Adrenal gland (tissue), 12 donors: ENCODE data around the gene ANTXRL. TPM values are rescaled to one million over a fixed set of nuclear protein-coding genes. Genes with fewer than 3 reads are reported as not detected.
"Not testable (repeated sequence)": the region's sequence is repeated elsewhere in the genome, so short reads cannot be mapped to it uniquely, and the experiment has no call there.

Source experiments
- DNase-seq, 7 donors: peaks; one replicate each; pipeline ENCODE4 v3.0.0-alpha.2; 2019 to 2020
- H3K27ac ChIP-seq, 5 donors: fragments of 200-600 bp; sonication (generic) in 4 of 5; 1 replicate in 3 of 5; 2 replicates in 2 of 5; pipeline versions ENCODE4 v1.5.1 to v1.8.0; 2016 to 2020; ENCODE audit warnings: mild to moderate bottlenecking in 1 of 5
- H3K27me3 ChIP-seq: fragments of 200-600 bp; 2 replicates; pipeline ENCODE4 v1.8.0; 2021
- H3K36me3 ChIP-seq, 2 donors: fragments of 200-600 bp; replicated peaks in 1 of 2; 1 replicate in 1 of 2; 2 replicates in 1 of 2; pipeline versions ENCODE4 v1.5.1 to v1.8.0; 2018 to 2022
- H3K4me1 ChIP-seq, 2 donors: fragments of 200-600 bp; replicated peaks in 1 of 2; 1 replicate in 1 of 2; 2 replicates in 1 of 2; pipeline versions ENCODE4 v1.5.1 to v1.8.0; 2018 to 2021
- H3K4me3 ChIP-seq, 4 donors: fragments of 200-600 bp; sonication (generic) in 3 of 4; one replicate each; pipeline ENCODE4 v1.5.1; 2016 to 2018
- H3K9me3 ChIP-seq, 3 donors: fragments of 200-600 bp; sonication (generic) in 1 of 3; replicated peaks in 1 of 3; 1 replicate in 2 of 3; 2 replicates in 1 of 3; pipeline versions ENCODE4 v1.5.1 to v1.8.0; 2016 to 2021
- POLR2A ChIP-seq, 2 donors: fragments of 450-650 bp; IDR thresholded peaks; one replicate each; pipeline ENCODE4 v1.6.1; 2017; ENCODE audit warnings: antibody characterized with exemption in 2 of 2, mild to moderate bottlenecking in 2 of 2, moderate library complexity in 1 of 2
- WGBS, 4 donors: extraction: QIAGEN DNeasy Blood & Tissue Kit in 2 of 4; methylation state at CpG; one replicate each; pipeline versions ENCODE4 v1.1.5 to v1.1.7; 2013 to 2017; 5-methylcytosine and 5-hydroxymethylcytosine counted together
- intact Hi-C, 2 donors: fragments of 100-400 bp; cut with DNase I; formaldehyde crosslinking; loops; one replicate each; pipeline versions ENCODE4 v1.14.1 to v1.15.0; 2022 to 2023
- polyA plus RNA-seq, 3 donors: library from polyadenylated mRNA; stranded (reverse); fragments of 200-250 nt in 2 of 3; fragments of 350-450 nt in 1 of 3; fragmentation: Illumina TruSeq in 1 of 3; extraction: RNeasy Lipid Tissue Mini Kit (QIAGEN cat#74804) in 1 of 3; gene quantifications; one replicate each; pipeline ENCODE4 v1.2.3, GENCODE V29; 2013 to 2014
- total RNA-seq, 9 donors: library from RNA; depleted of rRNA in 4 of 9; stranded (reverse); fragments of >200 nt in 4 of 9; fragments of 120-200 nt in 1 of 9; fragmentation: NEBNext Ultra II Directional in 1 of 9; extraction: Animal tissue kit (Norgen Biotek cat#: 25700) in 1 of 9; gene quantifications; one replicate each; pipeline versions ENCODE4 v1.1.0 to v1.2.4, GENCODE V29; 2013 to 2023
- TF ChIP-seq, protein P1 (sequence below), 6 experiments: fragments of 450-650 bp in 4 of 6; fragments of 200-600 bp in 2 of 6; sonication (generic) in 1 of 6; IDR thresholded peaks; 1 replicate in 5 of 6; 2 replicates in 1 of 6; pipeline versions ENCODE4 v1.5.1 to v1.8.0; 2016 to 2021; ENCODE audit warnings: antibody characterized with exemption in 6 of 6, mild to moderate bottlenecking in 2 of 6, moderate library complexity in 1 of 6
- donor health status: healthy with polysubstance abuse.
- donor health status: Bipolar disorder and iron deficiency.
- donor health status: DM: yes; HTN: yes; CAD: no.
- donor health status: DM: no; HTN: no; CAD: no.
- donor health status: DM: no; HTN: no; CAD: no.
- donor health status: DM: yes; HTN: yes; CAD: no.

The ANTXRL gene
- total and polyA plus RNA-seq, 12 donors = 0.11 to 1.3 (median 0.43) TPM; not detected in 6

- WGBS, 4 donors = 87 to 95% (median 91%) methylated on average over 5 to 6 of the region's 6 CpGs
- H3K4me3 ChIP-seq = no peak overlapping the region
- TF ChIP-seq, protein P1, sequence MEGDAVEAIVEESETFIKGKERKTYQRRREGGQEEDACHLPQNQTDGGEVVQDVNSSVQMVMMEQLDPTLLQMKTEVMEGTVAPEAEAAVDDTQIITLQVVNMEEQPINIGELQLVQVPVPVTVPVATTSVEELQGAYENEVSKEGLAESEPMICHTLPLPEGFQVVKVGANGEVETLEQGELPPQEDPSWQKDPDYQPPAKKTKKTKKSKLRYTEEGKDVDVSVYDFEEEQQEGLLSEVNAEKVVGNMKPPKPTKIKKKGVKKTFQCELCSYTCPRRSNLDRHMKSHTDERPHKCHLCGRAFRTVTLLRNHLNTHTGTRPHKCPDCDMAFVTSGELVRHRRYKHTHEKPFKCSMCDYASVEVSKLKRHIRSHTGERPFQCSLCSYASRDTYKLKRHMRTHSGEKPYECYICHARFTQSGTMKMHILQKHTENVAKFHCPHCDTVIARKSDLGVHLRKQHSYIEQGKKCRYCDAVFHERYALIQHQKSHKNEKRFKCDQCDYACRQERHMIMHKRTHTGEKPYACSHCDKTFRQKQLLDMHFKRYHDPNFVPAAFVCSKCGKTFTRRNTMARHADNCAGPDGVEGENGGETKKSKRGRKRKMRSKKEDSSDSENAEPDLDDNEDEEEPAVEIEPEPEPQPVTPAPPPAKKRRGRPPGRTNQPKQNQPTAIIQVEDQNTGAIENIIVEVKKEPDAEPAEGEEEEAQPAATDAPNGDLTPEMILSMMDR (IDR thresholded peaks at IDR 0.05) = no peak
- H3K9me3 ChIP-seq = no peaks in the 10 kb centered on the region
- no peak overlapping the region for H3K27ac ChIP-seq
- peaks cover 0 to 3% of the 10 kb centered on the region in 2 donors for H3K4me1 ChIP-seq
- no peaks in the 10 kb centered on the region for H3K36me3 ChIP-seq
- H3K27me3 ChIP-seq = no peaks in the 10 kb centered on the region
- intact Hi-C loops = no loop called here
- DNase-seq = peak in 1 of 7 donors; percentile 36
Observed at GRCh38 chr10:46254007-46254383, 32.8 kb upstream of the ANTXRL start.

- Histone ChIP-seq H3K4me1 (peaks cover 0 to 3% of the 10 kb centered on the region in 2 donors), H3K27me3 (no peaks in the 10 kb centered on the region), H3K36me3 (no peaks in the 10 kb centered on the region), H3K27ac (no peak overlapping the region), H3K4me3 (no peak overlapping the region), H3K9me3 (no peaks in the 10 kb centered on the region)
- WGBS, 4 donors = 81 to 96% (median 88%) methylated on average over 2 to 4 of the region's 4 CpGs
- TF ChIP-seq, protein P1 (IDR thresholded peaks at IDR 0.05) = no peak
- TF ChIP-seq POLR2A (IDR thresholded peaks at IDR 0.05) = no peak
- intact Hi-C loops = no loop called here
- DNase-seq = peak in 1 of 7 donors; percentile 30
Observed at GRCh38 chr10:46254467-46254866, 32.3 kb upstream of the ANTXRL start.

- intact Hi-C loops, H3K4me1 ChIP-seq, H3K9me3 ChIP-seq, H3K36me3 ChIP-seq, H3K27me3 ChIP-seq, H3K4me3 ChIP-seq: not testable (repeated sequence)
- peak overlapping the region in 1 of 5 donors; percentile 67 for H3K27ac ChIP-seq
- DNase-seq = peak in 1 of 7 donors; percentile 34
- 57 to 75% (median 69%) methylated on average over 3 of the region's 3 CpGs for WGBS, 4 donors
Observed at GRCh38 chr10:46255210-46255609, 31.6 kb upstream of the ANTXRL start.

DNA sequence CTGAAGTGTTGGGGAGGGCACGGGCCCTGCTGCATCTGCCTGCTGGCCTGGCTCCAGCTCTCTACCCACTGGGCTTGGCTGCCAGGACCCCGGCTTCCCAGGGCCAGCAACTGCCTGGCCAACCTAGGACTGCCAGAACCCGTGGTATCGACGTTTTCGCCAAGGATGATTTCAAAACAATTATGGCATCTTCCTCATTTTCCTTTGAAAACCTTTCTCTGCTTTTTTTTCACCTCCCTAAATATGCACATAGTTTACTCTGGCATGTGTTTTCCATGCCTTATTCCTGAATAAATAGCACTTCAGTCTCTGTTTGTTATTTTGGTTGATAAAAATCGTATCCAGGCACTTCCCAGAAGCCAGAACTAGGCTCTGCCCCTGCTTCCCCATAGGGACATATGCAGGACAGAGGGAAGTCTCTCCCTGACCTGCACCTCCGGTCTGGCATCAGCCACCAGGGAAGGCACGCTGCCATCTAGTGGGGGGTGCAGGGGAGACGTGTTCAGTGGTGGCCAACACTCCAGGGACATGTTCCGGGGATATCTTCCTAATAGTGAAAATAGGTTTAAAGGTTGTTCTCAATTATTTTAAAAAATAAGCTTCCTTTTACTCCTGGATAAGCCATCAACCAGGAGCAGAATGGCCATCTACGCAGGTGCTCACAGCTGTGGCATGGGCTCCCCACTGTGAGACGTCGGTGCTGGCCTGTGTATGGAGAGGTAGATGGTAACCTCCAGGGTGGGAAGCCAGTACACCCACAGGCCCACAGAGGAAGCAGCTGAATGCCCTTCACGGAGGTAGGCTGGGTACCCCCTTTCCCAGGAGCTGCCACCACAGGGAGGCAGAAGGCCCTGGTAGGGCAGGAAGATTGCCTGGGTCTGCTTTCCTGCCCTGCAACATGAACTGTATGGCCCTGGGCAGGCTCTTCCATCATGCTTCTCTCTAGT, 30.7 kb upstream of the ANTXRL start:
- WGBS, 4 donors = 38 to 49% (median 40%) methylated on average over 15 of the region's 15 CpGs
- intact Hi-C loops = no loop called here
- Histone ChIP-seq H3K27ac (peak overlapping the region in 2 of 5 donors; percentile 48 to 67), H3K4me1 (peaks cover 0 to 3% of the 10 kb centered on the region in 2 donors), H3K4me3 (no peak overlapping the region), H3K27me3 (no peaks in the 10 kb centered on the region), H3K36me3 (no peaks in the 10 kb centered on the region), H3K9me3 (no peaks in the 10 kb centered on the region)
- DNase-seq = peak; percentile 74 to 90 (median 84)
- TF ChIP-seq, protein P1 (IDR thresholded peaks at IDR 0.05) = peak in 5 of 6 experiments; percentile 31 to 48 (median 37)
- no peak for TF ChIP-seq POLR2A (IDR thresholded peaks at IDR 0.05)
